ENCODE results near the gene COL20A1. TPM values are rescaled to one million over a fixed set of nuclear protein-coding genes. Genes with fewer than 3 reads are reported as not detected.
"Not testable (repeated sequence)": the region's sequence is repeated elsewhere in the genome, so short reads cannot be mapped to it uniquely, and the experiment has no call there.

COL20A1 gene
- 0.06 TPM in 1 of 2 replicates, not detected in the other for total RNA-seq (2014; rRNA removed)
- polyA plus RNA-seq (2012), result not detected

DNA sequence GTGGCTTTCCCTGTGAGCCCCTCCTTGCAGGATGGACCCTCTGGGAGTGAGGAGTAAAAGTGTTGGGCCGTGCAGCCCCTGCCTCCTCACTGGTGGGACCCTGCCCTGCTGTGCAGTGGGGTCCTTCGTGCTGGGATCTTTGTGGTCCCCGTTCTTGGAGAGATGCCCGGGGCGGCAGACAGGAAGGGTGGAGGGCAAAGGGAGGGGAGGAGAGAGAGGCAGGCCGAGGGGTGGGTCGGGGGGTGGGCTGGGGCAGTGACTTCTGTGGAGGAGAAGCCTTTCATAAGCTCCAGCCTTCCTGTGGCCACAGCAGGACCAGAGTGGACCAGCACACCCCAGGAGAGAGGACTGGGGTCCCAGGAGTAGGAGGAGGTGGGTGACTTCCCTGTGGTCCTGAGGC is at the start of gene COL20A1:
Gene COL20A1 (plus strand): TSS at position 283 of the 400 bp plus-strand sequence. CDS start 1,922 bp downstream, outside the sequence.
- no peak for DNase-seq (ENCODE audit: low read depth)

GRCh38 chr20:63243604-63244247 is 49.3 kb upstream of the COL20A1 start:
- DNase-seq (ENCODE audit: low read depth), result no peak

GRCh38 chr20:63244468-63244867 is 48.5 kb upstream of the COL20A1 start:
- no peak for DNase-seq (ENCODE audit: low read depth)

DNA sequence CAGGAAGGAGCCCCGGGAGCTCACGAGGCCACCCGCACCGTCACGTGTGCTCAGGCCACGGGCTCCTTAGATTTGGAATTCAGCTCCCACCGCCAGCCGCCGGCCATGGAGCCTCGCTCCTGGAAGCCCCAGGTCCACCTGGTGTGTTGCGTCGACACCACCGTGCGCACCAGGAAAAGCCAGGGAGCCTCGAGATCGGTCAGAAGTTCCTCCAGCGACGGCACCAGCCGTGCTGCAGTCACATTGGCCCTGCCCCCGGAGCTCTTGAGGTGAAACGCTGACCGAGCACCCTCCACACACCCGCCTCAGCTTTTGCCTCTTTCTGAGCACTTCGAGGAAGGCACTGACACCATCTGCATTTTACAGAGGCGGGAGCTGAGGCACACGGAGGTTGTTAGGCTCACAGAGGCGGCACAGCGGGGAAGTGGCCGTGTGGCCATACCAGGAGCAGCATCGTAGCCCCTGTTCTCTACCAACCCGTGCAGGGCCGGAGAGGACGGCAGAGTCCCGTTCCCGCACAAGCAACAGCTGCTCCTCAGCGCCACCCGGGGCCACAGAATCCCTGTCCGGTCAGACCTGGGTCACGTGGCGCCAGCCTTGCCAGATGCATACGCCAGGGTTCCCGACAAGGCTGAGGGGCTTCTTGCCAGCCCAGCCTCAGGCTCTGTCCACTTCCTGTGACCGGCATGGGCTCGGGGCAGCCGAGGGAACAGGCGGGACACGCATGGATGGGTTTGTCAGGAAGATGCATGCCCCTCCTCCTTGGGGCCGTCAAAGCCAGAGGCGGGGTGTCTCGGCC is 46.3 kb upstream of the COL20A1 start:
- DNase-seq (ENCODE audit: low read depth), result no peak

GRCh38 chr20:63247671-63248228 is 45.2 kb upstream of the COL20A1 start:
- DNase-seq (ENCODE audit: low read depth), result no peak

GRCh38 chr20:63248835-63249591 is 44.0 kb upstream of the COL20A1 start:
- DNase-seq (ENCODE audit: low read depth), result no peak

DNA sequence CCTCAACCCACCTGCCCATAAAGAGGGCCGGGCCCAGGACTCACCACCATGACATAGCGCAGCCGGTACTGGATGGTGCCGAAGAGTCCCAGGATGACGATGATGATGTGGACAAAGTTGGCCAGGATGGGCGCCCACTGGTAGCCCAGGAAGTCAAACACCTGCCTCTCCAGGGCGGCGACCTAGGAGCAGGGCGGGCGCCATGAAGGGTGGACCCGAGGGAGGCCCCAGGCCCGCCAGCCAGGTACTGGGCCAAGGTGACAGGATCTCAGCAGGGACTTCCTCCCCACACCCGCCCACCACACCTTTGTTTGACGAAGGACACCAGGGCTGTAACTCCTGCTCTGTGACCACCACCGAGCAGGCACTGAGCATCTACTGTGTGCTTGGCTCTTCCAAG is 43.1 kb upstream of the COL20A1 start:
- no peak for DNase-seq (ENCODE audit: low read depth)

DNA sequence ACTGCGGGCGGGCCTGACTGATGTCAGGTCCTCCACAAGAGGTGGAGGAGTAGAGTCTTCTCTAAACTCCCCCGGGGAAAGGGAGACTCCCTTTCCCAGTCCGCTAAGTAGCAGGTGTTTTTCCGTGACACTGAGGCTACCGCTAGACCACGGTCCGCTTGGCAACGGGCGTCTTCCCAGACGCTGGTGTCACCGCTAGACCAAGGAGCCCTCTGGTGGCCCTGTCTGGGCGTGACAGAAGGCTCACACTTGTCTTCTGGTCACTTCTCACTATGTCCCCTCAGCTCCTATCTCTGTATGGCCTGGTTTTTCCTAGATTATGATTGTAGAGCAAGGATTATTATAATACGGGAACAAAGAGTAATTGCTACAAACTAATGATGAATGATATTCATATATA is 41.6 kb upstream of the COL20A1 start:
- not testable (repeated sequence) for DNase-seq (ENCODE audit: low read depth)

DNA sequence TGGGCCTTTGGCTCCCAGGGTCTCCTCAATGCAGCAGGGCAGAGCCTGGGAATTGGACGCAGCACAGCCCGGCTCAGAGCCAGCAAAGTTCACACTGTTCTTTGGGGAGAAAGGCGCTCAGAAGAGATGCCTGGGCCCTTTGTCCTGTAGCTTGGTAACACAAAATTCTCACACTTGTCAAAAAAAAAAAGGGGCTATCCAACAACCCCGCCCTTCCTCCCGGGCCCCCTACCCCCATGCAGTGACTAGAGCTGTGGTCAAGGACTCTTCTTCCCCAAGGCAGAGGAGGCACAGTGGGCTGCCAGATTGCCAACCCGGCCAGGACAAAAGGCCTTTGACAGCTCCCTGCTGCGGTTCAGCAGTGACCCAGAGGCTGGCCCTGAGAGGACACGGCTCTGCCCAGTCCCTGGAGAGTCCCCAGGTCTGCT is 40.7 kb upstream of the COL20A1 start:
- DNase-seq (ENCODE audit: low read depth), result no peak

DNA sequence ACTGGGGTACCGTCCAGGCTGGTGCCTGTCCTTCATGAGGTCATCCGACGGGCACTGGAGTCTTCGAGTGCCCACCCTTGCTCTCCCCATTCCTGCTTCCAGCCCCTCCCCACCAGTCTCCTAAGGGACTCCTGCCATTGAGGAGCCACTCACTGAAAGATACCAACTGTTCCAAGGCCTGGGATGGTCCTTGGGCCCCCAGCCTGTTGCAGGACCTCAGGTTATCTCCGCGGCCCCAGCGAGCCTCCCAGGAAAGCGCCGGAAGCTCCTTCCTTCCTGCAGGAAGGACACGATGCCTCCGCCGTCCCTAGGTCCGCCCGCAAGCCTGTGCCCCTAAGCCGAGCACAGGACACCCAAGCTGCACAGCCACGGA is 39.9 kb upstream of the COL20A1 start:
- DNase-seq (ENCODE audit: low read depth), result no peak

GRCh38 chr20:63253438-63254231 is 39.4 kb upstream of the COL20A1 start:
- no peak for DNase-seq (ENCODE audit: low read depth)

DNA sequence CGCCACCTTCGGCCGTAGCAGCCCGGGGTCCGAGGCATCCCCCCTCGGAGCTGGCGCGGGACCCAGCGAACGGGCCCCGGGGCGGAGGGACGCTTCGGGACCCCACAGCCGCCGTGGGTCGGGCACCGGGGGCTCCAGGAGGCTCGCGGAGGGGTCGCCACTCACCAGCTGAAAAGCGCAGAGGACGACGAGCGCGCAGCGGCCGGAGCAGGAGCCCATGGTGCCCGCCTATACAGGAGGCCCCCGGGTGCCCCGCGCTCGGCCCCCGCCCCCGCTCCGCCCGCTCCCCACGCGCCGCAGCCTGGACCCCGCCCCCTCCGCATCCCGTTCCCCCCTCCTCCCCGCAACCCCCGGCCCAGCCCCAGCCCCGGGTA is 38.8 kb upstream of the COL20A1 start, which contains the start of gene NKAIN4:
Gene NKAIN4 (minus strand): TSS at position 232 of the 374 bp plus-strand sequence. CDS start 13 bp downstream, at position 219.
- DNase-seq (ENCODE audit: low read depth), result no peak

DNA sequence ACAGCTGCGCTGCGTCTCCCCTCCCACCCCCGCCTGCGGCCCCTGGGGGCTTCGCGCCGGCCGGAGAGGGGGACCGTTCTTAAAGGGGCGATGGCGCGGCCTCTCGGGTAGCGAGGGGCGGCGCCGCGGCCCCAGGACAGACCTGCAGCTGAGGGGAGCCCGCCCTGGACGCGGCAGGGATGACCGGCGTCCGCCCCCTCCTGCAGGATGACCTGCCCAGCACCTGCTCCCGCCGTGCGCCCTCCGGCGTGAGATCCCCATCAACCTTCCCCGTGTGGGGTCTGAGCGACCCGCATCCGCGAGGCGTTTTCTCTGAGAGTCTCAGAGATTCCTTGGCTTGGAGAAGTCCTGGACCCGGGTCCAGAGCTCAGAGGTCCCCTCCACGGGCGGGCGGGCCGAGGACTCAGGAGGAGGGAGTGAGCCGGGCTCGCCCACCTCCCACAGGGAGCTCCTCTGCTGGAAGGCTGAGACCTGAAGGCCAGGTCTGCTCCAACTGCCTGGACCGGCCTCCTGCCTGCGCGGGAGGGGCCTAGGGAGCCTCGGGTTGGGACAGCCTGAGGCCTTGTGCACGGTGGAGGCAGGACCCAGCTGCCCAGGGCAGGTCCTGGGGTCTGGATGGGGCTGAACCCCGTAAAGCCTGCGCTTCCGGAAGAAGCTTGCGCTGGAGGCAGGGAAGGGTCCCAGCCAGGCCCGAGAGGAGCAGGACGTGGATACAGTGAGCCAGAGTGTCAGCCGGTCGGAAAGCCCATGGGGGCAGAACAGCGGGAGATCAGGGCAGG is 38.2 kb upstream of the COL20A1 start:
- DNase-seq (ENCODE audit: low read depth), result no peak

DNA sequence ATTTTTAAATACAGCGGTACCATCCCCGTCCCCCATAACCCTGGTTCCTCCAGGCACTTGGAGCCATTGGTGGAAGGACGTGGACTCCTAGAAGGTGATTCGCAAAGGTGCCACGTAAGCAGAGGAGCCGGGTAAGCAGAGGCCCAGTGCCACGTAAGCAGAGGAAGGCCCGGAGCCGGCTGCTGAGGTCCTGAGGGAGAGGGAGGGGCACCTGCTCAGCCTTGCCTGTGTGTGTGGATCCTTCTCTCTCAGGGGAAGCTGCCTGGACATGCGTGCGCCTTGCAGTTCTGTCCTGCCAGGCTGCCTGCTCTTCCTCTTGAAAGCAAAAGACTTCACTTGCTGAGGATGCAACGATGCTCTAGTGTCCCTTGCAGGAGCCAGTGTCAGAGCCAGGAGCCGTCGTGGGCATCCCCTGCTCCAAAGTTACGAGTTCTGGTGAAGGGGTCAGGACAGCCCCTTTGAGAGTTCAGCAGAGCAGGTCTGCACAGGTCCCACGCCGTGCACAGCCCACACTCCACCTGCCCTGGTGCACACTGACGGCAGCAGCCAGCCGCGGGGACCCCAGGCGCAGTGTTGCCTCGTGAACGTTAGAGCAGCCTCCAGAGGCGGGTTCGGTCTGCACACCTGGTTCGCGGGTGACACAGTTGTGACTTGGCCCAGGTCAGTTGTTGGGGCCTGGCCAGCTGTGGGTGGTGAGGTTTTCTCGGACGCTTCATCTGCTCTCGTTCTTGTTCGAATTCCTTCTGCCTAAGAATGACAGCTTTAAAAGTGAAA is 36.9 kb upstream of the COL20A1 start:
- no peak for DNase-seq (ENCODE audit: low read depth)

- DNase-seq (ENCODE audit: low read depth), result no peak
These were observed 36.0 kb upstream of the COL20A1 start for GRCh38 chr20:63256954-63257353.

GRCh38 chr20:63257629-63258028 is 35.4 kb upstream of the COL20A1 start:
- DNase-seq (ENCODE audit: low read depth), result no peak

- no peak for DNase-seq (ENCODE audit: low read depth)
These were observed 34.2 kb upstream of the COL20A1 start for GRCh38 chr20:63258781-63259180.

DNA sequence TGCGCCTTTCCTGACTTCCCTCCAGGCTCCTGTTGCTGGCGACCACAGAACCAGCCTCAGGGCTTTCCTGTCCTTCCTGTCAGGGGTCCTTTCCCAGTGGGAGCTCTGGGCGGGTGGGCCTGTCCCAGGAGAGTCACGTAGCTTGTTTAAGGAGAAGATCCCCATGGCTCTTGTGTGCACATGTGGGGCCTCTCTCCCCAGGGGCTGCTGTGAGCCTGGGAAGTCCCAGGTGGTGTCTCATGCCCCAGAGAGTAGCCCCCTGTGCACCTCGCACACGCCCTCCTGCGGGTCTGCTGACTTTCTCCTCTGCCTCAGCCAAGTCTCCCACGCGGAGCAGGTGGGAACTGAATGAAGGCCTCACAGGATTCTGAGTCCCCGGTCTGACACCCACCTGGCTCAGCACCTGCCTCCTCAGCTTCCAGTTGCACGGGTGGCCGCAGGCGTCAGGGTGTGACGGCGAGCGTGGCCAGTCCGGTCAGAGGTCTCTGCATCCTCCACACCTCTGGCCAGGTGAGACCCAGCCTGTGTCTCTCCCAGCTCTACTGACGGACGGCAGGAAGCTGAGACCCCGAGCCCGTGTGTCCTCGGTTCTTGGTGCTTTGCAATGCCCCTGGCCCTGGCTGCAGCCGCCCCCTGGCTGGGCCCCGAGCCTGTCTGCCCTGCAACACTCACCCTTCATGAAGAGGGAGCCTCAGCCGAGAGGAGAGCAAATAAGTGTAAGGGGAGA is 33.1 kb upstream of the COL20A1 start:
- DNase-seq (ENCODE audit: low read depth), result no peak

GRCh38 chr20:63260521-63260920 is 32.5 kb upstream of the COL20A1 start:
- DNase-seq (ENCODE audit: low read depth), result no peak

Measured in LHCN-M2 (cell line).